NCI-H1694 treated with DMSO at 0.1 percent for 48 hours (cell line): ENCODE data around the gene CLSTN1.

Experiments used
- DNase-seq: peaks from one replicate; lab custom pipeline; 2025; lab: John Stamatoyannopoulos, UW

The CLSTN1 gene

DNA sequence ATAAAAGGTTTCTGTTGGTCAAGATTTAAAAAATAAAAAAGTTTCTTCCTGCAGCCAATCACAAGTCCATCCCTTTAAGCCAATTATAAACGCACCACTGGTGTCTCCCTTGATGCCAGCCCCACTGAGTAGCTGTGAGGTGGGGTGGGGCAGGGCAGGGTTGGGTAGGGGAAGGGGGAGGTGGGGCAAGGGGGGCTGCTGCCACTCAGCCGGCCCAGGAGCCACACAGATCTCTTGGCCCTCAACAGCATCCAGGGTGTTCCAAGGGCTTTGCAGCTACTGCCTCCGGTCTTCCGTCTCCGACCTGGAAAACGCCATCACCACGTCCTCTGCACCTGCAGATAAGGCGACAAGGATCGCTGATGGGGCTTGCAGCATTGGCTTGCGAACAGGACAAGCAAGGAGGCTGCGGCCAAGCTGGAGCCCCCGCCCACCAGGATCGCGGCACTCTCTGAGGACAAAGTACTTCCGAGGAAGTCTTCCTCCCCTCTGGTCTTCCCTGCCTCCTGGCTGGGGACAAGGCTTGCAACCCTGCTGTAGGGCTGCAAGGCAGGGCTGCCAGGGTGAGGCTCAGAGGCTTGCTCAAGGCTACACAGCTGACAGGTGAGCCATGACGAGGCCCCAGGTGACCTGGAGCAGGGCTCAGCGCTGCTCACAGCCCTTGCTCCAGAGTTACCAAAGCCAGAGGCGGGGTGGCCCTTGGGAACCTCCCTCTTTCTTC, 26.8 kb upstream of the CLSTN1 start:
- DNase-seq: no peak

DNA sequence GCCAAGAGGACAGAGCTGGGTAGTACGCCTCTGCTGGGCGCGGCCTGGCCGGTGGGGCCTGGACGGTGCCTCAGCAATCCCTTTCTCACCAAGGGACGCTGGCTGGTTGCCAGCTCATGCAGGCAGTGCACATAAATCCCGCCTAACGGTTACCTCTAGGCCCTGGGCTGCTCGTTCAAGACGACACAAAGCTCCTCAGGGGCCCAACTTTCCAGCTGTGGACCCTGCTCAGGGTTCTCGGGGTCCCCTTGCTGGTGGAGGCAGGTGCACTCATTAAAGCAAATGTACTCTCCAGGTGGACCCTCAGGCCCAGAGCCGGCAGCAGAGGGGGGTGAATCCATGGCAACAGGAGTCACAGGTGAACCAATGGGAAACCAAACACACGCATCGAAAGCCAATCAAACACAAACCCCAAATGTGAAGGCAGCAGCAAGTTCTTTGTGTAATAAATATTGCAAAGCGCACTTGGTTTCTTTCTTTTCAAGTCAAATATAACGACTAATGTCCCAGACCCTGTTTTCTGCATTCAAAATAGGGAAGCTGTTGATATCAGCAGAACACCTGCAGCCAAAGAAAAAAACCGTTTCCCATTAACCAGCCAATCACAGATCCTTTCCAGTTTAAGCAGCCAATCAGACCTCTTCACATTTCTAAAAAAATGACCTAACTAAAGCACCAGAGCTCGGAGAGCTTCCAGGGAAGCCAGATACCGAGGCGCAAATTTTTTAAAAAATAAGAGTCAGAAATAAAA, 26.1 kb upstream of the CLSTN1 start:
- no peak for DNase-seq

DNA sequence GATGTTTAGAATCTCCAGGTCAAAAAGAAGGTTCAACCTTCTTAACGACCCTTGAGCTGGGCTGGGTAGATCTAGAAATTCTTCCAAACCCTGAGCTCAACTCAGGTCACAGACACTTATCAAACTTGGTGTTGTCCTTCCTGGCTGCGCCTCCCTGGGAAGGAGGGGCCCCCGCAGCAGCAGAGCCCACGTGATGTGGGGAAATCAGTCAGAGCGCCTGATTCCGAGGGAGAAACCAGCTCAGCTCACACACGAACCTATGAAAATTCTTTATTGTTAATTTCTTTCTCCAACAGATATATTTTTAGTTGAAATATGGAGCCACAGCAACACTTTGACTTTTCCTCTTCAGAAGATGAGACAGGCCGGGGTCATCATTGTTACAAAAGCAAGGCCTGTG, 24.3 kb upstream of the CLSTN1 start:
- DNase-seq: no peak

- DNase-seq: no peak
Measured at GRCh38 chr1:9847269-9847668, 23.5 kb upstream of the CLSTN1 start.

DNA sequence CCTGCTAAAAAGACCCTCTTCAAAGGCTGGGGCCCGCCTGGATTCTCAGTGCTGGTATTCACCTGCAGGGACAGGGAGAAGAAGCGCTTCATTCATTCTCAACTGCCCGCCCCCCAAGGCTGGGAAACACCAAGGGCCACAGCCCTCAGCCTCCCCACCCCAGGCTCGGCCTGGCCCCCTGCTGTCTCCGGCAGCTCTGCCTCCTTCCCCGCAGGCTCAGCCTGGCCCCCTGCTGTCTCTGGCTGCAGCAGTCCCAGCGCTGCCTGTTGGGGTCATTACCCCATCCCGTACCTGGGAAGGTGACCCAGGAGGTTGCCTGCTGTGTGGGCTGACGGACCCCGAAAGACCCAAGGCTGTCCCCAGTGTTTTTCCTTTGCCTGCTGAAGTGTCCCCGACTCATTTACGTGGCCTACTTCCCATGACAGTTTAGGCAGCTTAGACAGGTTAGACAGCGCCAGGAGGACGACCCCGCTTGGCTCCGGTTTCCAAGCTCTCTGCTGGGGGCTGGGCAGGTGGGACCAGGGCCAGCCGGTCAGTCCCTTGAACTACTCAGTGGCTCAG, 22.9 kb upstream of the CLSTN1 start:
- DNase-seq: no peak

DNA sequence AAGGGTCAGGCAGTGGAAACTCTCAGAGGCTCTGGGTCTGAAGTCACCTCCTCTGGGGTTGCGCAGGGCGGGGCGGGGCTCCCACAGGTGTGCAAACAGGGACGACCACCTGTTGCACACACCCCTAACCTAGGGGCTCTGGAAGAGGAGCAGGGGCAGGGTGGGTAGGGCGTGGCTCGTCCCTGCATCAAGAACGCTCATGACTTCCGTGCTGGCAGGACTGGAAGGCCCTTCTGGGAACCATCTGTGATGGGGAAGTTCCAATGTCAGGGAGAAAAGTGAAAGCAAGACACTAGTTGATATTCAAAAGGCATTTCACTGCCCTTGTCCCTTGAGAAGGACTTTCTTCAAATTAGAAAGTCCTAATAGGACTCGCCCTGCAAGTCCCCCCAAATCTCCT, 22.1 kb upstream of the CLSTN1 start:
- DNase-seq: no peak

DNA sequence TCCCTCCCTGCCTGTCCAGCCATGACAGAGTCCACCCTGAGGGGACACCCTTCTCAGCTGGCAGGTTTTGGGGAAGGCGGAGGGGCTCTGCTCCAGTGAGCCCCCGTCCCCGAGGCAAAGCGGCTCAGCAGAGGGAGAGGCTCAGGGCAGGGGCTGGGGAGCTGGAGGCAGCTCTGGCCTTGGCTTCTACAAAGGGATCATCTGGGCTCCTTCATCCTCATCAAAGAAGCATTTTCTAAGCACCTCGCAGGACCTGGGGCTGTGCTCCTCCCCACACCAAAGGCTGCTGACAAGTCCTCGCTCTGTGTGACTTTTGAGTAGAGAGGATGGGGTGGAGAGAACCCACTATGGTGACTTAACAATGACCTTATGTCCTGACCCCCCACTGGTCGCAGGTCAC, 21.0 kb upstream of the CLSTN1 start:
- DNase-seq: no peak

DNA sequence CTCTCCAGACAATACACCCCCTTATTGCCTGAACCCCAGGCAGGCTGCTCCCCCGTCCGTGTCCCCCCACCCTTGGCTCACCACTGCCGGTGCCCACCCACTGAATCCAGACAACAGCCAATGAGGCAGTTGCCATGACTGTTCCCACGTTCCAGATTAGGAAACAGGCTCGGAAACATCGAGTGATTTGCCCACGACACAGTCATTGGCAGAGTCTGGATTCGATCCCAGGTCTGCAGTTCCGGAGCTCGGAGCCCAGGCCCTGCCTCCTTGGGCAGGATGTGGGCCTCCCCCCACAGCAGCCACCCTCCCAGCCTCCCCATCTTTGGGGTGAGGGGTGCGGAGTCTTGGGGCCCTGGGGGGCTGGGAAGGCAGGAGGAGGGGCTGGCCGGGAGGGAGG, 20.3 kb upstream of the CLSTN1 start:
- no peak for DNase-seq

GRCh38 chr1:9843576-9843945, 19.8 kb upstream of the CLSTN1 start:
- no peak for DNase-seq

DNA sequence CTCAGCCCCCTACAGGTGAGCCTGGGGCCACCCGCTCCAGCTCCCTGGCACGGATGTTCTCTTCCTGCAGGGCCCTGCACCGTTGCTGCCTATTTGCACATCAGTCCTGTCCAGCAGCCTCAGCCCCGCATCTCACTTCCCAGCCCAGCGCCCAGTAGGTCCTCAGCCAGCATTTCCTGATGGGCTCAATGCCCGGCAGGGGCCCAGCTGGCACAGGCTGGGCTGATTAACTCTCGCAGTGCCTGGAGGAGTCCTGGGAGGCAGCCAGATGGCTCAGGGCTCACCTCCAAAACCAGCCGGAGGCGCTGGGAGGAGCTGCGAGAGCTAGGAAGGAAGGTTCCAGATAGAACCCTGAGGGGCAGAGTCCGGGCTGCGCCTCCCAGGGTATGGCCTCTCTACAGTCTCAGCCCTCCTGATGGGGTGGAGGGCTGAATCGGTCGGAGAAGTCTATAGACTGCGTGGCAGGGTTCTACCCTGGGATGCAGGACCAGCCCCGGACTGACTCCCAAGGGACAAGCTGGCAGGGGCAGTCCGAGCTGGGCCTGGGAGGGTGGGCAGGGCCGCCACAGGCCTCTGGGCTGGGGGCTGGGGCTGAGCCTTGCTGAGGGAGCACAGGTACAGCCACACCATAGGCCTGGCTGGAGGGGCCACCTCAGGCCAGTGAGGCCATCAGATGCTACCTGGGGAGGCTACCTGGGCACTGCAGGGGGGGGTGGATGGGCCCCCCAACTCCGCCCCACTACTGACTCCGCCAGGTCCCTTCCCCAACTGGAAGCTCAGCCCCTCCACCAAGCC, 19.2 kb upstream of the CLSTN1 start:
- DNase-seq: peak; percentile 56

DNA sequence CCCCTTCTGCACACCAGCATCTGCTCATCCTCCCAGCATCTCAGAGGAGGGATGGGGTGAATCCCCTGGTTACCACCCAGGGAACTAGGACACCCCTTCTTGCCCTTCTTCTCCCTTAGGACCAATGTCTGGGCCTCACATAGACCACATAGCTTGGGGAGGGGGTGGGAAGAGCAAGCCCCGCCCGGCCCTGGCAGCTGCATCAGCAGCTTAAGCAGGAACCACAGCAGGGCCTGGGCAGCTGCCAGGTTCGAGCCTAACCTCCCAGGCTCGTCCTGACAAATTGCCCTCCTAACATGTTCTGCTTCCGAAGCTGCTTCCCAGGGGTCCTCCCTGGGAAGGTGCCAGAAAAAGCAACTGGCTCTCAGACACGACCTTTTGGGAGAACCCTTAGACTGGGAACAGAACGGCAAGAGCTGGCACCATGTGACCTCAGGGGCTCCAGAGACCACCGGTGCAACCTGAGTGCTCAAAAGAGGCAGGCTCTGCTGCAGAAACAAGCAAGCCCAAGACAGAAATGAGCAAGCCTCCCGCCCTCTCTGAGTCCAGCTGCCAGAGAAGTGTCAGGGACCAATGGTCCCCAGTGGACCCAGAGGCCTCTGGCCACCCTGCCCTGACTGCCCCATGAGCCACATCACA, 18.4 kb upstream of the CLSTN1 start:
- peak; percentile 84 for DNase-seq

GRCh38 chr1:9841460-9841859, 17.7 kb upstream of the CLSTN1 start:
- DNase-seq: no peak

GRCh38 chr1:9840176-9840575, 16.4 kb upstream of the CLSTN1 start:
- DNase-seq: peak; percentile 75

DNA sequence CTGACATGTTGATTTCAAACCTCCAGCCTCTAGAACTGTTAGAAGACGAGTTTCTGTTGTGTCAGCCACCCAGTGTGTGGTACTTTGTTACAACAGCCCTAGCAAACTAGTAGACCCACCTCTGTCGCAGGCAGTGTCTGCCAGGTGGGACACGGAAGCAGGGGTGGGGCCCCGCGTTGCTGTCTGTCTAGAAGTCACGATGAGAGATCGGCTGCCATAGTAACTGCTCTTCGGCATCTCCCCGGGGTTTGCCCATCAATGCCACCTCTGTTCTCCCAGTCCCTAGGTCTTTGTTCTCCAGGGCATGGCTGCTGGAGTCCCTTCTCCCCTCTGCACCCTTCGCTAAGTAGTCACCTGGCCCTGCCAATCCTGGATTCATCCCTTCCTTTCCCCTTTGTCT, 15.2 kb upstream of the CLSTN1 start:
- no peak for DNase-seq

- no peak for DNase-seq
Measured at GRCh38 chr1:9836632-9836960, 12.8 kb upstream of the CLSTN1 start.

DNA sequence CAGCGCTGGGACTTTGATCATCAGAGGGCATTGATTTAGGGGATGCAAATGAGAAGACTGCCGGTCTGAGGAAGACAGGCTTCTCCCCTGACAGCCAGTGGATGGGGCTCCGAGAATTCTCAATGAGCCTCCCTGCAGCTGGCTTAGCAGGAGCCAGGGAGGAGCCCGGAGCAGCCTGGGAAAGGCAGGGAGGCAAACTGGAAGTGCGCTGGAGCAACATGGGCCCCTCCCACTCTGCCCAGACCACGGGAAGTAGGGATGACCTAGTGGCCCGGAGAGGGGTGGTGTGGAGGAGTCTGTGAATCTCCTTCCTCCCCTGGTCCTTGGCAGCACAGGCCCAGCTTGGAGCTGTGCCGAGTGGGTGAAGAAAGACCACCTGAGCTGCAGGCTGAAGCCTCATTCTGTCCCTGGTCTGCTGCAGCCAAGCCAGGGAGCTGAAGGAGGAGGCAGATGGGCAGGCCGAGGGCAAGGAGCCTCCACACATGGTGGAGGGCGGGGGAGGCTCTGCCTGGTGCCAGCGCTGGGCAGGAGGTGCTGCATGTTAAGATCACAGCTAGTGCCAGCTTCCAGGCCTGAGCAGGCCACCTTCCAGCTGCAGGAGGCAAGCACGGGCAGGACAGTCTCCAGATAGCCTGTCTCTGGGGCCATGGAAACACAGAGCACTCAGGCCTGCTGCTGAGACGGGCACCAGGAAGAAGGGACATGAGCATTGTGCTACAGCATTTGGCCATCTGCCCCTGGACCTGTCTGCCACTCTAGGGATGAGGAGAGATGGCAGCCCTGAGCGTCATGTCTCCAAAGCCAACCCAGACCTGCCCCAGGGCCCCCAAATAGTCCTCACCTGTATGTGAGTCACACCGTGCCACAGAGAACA, 12.2 kb upstream of the CLSTN1 start:
- no peak for DNase-seq

- no peak for DNase-seq
Measured at GRCh38 chr1:9835404-9835757, 11.6 kb upstream of the CLSTN1 start.

DNA sequence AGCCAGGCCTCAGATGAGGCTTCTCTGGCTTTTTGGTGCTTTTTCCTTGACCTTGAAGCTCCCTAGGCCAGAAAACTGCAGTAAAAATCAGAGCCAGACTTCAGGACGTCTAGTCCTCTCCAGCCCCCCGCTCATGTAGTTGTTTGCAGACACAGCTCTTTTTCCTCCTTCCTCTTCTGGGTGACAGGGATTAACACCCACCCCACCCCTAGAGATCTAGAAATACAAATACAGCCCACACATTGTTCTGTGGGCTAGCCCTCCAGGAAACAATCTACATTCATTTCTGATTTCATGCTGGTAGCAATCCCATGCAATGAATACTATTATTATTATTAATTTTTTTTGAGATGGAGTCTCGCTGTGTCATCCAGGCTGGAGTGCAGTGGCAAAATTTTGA, 9.9 kb upstream of the CLSTN1 start:
- DNase-seq: no peak

- no peak for DNase-seq
Measured at GRCh38 chr1:9827558-9828185, 3.9 kb upstream of the CLSTN1 start.

DNA sequence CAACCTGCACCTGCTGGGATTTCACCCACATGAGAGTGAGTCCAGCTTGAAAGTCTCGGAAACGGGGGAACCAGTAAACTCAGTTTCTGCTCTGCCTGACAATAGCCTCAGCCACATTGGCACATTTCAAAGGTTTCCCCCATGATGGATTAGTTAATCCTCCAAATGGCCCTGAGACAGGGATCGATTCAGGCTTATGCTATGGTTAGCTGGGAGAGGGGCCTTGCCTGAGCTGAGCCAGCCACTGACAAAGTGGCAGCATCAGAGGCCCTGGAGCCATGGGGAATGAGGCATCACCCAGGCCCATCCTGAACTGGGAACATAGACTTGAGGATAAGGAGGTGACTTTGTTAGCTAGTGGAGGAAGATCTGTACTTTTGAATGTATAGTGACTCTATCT, 2.9 kb upstream of the CLSTN1 start:
- no peak for DNase-seq

GRCh38 chr1:9826087-9826486, 2.3 kb upstream of the CLSTN1 start:
- no peak for DNase-seq
